GM12891 (cell line): ENCODE results near the gene NTHL1.

Source experiments
- POLR2A ChIP-seq: IDR thresholded peaks from 2 replicates; pipeline ENCODE4 v1.6.1; 2011; ENCODE audit warnings: low read depth, low read length, control low read depth
- POLR2AphosphoS5 ChIP-seq: IDR thresholded peaks from 2 replicates; pipeline ENCODE4 v1.6.1; 2011; ENCODE audit warnings: low read depth, low read length, control low read depth
- POU2F2 ChIP-seq: IDR thresholded peaks from 2 replicates; pipeline ENCODE4 v1.6.1; 2011; ENCODE audit warnings: low read depth, mild to moderate bottlenecking, control low read depth, low read length, moderate library complexity
- SPI1 ChIP-seq: IDR thresholded peaks from 2 replicates; pipeline ENCODE4 v1.6.1; 2011; ENCODE audit warnings: low read depth, low read length, control low read depth
- TAF1 ChIP-seq: IDR thresholded peaks from 2 replicates; pipeline ENCODE4 v1.6.1; 2011; ENCODE audit warnings: low read depth, low read length, control low read depth

GRCh38 chr16:2090481-2090776 lies 42.8 kb upstream of the NTHL1 start:
- TF ChIP-seq POLR2AphosphoS5, result no peak
- TF ChIP-seq POLR2A, result no peak
- TF ChIP-seq POU2F2, result no peak
- no peak for TF ChIP-seq TAF1
- no peak for TF ChIP-seq SPI1
